Stimulated activated naive CD8-positive, alpha-beta T cell treated with anti-CD3 and anti-CD28 coated beads, Interleukin-15, Interleukin-2, amounts not matched to agents 100 U/mL and 50 U/mL, for 24 hours (primary cell): Measurements from ENCODE around the gene GATAD2B.

Source experiments
- ATAC-seq: fragments of 150-1000 bp; cut with Tn5 transposase; one replicate; pipeline ENCODE4 v1.10.0; 2021
- DNase-seq: peaks from one replicate; pipeline ENCODE4 v3.0.0; 2021

GATAD2B gene

GRCh38 chr1:153833171-153833570 is 89.6 kb downstream of the GATAD2B start:
- DNase-seq, result no peak
- no peak for ATAC-seq

GRCh38 chr1:153832293-153832692 is 90.5 kb downstream of the GATAD2B start:
- ATAC-seq, result no peak
- DNase-seq, result no peak

- ATAC-seq (no peak), DNase-seq (no peak)
These were observed 91.7 kb downstream of the GATAD2B start for GRCh38 chr1:153831026-153831425.

- no peak for DNase-seq
- no peak for ATAC-seq
These were observed 95.4 kb downstream of the GATAD2B start for GRCh38 chr1:153827168-153827964.

- ATAC-seq (no peak), DNase-seq (no peak)
These were observed 103.9 kb downstream of the GATAD2B start for GRCh38 chr1:153818876-153819275.

- DNase-seq, result no peak
- ATAC-seq, result no peak
These were observed 106.4 kb downstream of the GATAD2B start for GRCh38 chr1:153816283-153816889.

- DNase-seq (no peak), ATAC-seq (peak; percentile 37)
These were observed 116.7 kb downstream of the GATAD2B start for GRCh38 chr1:153805886-153806719.

GRCh38 chr1:153805042-153805745 is 117.6 kb downstream of the GATAD2B start:
- peak; percentile 75 for DNase-seq
- peak; percentile 99 for ATAC-seq

GRCh38 chr1:153804112-153804511 is 118.7 kb downstream of the GATAD2B start:
- ATAC-seq (no peak), DNase-seq (no peak)

- no peak for ATAC-seq
- no peak for DNase-seq
These were observed 119.2 kb downstream of the GATAD2B start for GRCh38 chr1:153803470-153804056.

GRCh38 chr1:153801786-153802697 is 120.7 kb downstream of the GATAD2B start:
- DNase-seq (no peak), ATAC-seq (no peak)

- DNase-seq, result no peak
- no peak for ATAC-seq
These were observed 121.6 kb downstream of the GATAD2B start for GRCh38 chr1:153801028-153801625.

- DNase-seq (no peak), ATAC-seq (no peak)
These were observed 122.3 kb downstream of the GATAD2B start for GRCh38 chr1:153800516-153800915.

GRCh38 chr1:153799566-153800465 is 123.0 kb downstream of the GATAD2B start:
- ATAC-seq (no peak), DNase-seq (no peak)

GRCh38 chr1:153799016-153799415 is 123.8 kb downstream of the GATAD2B start:
- ATAC-seq, result no peak

GRCh38 chr1:153798468-153798780 is 124.3 kb downstream of the GATAD2B start:
- ATAC-seq (no peak), DNase-seq (no peak)

More at GRCh38 chr1:153799016-153799415, 123.8 kb downstream of the GATAD2B start:
- no peak for DNase-seq

- peak; percentile 85 for DNase-seq
- ATAC-seq, result peak; percentile 68
These were observed 125.7 kb downstream of the GATAD2B start for GRCh38 chr1:153796786-153797659.
